Sigmoid colon (tissue), 4 donors: Measurements from ENCODE around the gene GSG1L.

ENCODE experiments used
- CTCF ChIP-seq, 4 experiments: fragments of 450-650 bp in 3 of 4; fragments of 200-600 bp in 1 of 4; IDR thresholded peaks; one replicate each; pipeline ENCODE4 v1.5.1; 2016 to 2019; ENCODE audit warnings: antibody characterized with exemption in 4 of 4, mild to moderate bottlenecking in 3 of 4, moderate library complexity in 2 of 4
- EP300 ChIP-seq, 4 donors: sonication (generic); formaldehyde crosslinking; IDR thresholded peaks; one replicate each; pipeline ENCODE4 v1.6.1; 2017; ENCODE audit warnings: antibody characterized with exemption in 4 of 4
- POLR2A ChIP-seq, 2 donors: fragments of 450-650 bp; IDR thresholded peaks; one replicate each; pipeline ENCODE4 v1.6.1; 2016; ENCODE audit warnings: antibody characterized with exemption in 2 of 2, mild to moderate bottlenecking in 2 of 2, moderate library complexity in 2 of 2
- POLR2AphosphoS5 ChIP-seq, 4 donors: sonication (generic); formaldehyde crosslinking; IDR thresholded peaks; one replicate each; pipeline ENCODE4 v1.6.1; 2017; ENCODE audit warnings: antibody characterized with exemption in 4 of 4

GRCh38 chr16:27792486-27793248 lies 270.8 kb downstream of the GSG1L start:
- no peak for TF ChIP-seq POLR2A (IDR thresholded peaks at IDR 0.05)
- TF ChIP-seq CTCF (IDR thresholded peaks at IDR 0.05), result no peak
- TF ChIP-seq POLR2AphosphoS5 (IDR thresholded peaks at IDR 0.05), result no peak
- no peak for TF ChIP-seq EP300 (IDR thresholded peaks at IDR 0.05)
